ENCODE results near the gene TSPOAP1.

Gene TSPOAP1

GRCh38 chr17:58276423-58276822, 52.2 kb downstream of the TSPOAP1 start:
- no peak for ATAC-seq

DNA sequence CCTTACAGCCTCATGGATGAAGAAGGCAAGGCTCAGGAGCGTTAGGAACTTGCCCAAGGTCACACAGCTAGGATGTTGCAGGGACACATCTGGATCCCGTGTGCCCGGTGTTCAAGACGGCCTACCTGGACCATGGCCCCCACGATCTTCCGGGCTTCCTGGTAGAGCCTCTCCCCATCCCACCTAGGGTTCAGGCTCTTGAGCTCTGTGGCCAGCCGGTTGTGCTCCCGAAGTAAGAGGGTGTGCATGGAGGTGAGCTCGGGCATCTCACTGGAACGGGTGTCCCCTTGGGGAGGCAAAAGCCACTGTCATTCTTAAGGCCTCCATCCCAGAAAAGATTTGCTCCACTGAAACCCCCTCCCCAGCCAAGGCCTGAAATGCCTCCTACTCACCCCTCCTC, 53.2 kb downstream of the TSPOAP1 start:
- no peak for ATAC-seq

- peak; percentile 20 to 23 for ATAC-seq
Observed at GRCh38 chr17:58273453-58274104, 55.0 kb downstream of the TSPOAP1 start.

- no peak for ATAC-seq
Observed at GRCh38 chr17:58272367-58273280, 56.0 kb downstream of the TSPOAP1 start.

- ATAC-seq: no peak
Observed at GRCh38 chr17:58271216-58271931, 57.2 kb downstream of the TSPOAP1 start.

- no peak for ATAC-seq
Observed at GRCh38 chr17:58270476-58271215, 57.9 kb downstream of the TSPOAP1 start.

GRCh38 chr17:58269557-58270291, 58.9 kb downstream of the TSPOAP1 start:
- no peak for ATAC-seq

DNA sequence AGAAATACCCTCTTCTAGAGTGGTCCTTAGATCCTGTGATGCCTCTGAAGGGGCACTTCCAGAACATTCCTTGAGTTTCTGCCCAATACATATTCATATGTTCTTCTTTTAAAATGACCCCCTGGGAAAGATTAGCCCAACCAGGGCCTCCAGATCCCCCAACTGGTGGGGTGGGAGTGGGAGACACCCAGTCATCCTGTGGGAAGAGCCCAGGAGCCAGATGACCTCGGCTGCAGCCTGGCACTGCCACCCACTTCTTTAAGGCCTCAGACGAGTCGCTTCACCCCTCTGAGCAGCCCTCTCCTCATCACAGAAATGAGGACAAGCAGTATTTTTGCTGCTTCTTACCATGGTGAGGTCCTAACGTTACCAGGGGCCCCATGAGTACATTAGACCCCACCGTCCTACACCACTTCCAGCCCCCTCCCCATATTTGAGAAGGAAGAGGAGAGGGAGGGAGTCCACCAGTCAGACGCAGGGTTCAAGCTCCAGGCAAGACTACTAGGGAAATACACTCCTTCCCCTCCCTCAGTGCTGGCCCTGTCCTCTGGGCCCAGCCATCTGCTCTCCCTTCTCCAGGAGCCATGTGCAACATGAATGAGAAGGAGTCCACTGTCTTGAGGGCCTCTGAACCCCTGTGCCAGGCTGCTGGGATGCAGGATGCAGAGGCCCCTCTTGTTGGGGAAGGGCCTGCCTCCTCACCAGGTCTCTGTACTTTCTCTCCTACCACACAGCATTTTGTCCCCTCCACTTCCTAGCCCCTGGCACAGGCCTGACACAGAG, 59.6 kb downstream of the TSPOAP1 start:
- ATAC-seq: no peak

GRCh38 chr17:58268326-58268725, 60.3 kb downstream of the TSPOAP1 start:
- ATAC-seq: no peak

- ATAC-seq: no peak
Observed at GRCh38 chr17:58267347-58268324, 61.0 kb downstream of the TSPOAP1 start.

- ATAC-seq: no peak
Observed at GRCh38 chr17:58265902-58266875, 62.4 kb downstream of the TSPOAP1 start.

DNA sequence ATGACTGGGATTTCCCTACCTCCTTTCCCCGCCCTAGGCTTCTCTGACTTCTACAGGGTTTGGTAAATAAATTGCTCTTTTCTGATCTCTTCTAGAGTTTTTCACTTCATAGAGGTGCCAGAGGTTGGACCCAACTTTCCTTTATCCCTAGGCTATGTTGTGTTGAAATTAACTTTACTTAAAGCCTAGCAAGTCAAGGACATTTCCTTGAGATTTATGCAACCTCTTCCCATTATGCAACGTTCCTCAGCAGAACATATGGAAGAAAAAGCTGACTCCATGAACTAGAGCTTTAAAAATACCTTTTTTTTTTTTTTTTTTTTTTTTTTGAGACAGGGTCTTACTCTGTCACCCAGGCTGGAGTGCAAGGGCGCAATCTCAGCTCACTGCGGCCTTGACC, 63.3 kb downstream of the TSPOAP1 start:
- no peak for ATAC-seq

- ATAC-seq: no peak
Observed at GRCh38 chr17:58264407-58265103, 64.0 kb downstream of the TSPOAP1 start.

DNA sequence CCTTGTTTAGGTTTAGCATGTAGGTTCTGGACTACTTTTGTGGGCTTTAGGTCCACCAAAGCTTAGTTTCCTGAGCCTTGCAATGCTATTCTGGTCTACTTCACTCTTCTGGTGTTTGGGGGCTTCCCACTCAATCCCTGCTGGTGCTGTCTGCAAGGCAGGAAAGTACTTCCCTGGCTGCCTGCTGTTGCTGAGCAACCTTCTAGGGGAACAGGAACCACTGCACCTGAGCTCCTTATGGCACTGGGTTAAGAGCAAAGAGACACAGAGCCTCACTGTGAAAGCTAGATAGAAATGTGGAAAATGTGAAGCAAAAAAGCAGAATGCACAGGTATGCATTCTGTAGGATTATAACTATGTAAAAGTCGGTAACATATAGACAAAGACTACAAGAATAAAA, 64.8 kb downstream of the TSPOAP1 start:
- no peak for ATAC-seq

GRCh38 chr17:58262149-58262548, 66.4 kb downstream of the TSPOAP1 start:
- ATAC-seq: no peak

DNA sequence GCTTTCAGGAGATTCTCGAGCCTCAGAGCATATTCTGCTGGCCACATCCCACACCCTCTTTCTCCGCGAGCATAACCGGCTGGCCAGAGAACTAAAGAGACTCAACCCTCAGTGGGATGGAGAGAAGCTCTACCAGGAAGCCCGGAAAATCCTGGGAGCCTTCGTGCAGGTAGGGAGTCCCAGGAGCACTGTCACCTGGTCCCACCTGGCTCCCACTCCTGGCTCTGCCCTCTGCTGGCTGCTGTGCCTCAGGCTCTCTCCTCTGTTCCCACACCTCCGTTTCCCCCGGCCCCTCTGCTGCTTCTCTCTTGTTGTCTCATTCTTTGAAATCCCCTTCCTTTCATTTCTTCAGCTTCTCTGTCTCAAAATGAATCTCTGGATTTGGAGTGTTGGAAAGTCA, 73.8 kb downstream of the TSPOAP1 start:
- ATAC-seq: peak in 1 of 2 donors; percentile 20

GRCh38 chr17:58253082-58253481, 75.5 kb downstream of the TSPOAP1 start:
- ATAC-seq: no peak

DNA sequence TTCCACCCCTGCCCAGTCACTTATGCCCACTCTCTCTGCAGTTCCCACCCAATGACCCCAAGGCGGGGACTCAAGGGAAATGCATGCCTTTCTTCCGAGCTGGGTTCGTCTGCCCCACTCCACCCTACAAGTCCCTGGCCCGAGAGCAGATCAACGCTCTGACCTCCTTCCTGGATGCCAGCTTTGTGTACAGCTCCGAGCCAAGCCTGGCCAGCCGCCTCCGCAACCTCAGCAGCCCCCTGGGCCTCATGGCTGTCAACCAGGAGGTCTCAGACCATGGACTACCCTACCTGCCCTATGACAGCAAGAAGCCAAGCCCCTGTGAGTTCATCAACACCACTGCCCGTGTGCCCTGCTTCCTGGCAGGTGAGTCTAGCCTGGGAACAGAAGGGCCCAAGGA, 76.5 kb downstream of the TSPOAP1 start:
- no peak for ATAC-seq
